ENCODE measurements around the gene TIGD3. TPM values are rescaled to one million over a fixed set of nuclear protein-coding genes. Genes with fewer than 3 reads are reported as not detected.

The TIGD3 gene
- polyA plus RNA-seq, 3 donors, result 0.53 to 0.83 (median 0.56) TPM

- DNase-seq (ENCODE audit: extremely low read depth in 1 of 11, low read depth in 9 of 11, low spot score in 4 of 11), result no peak
Measured at GRCh38 chr11:65356394-65356972, 1.9 kb downstream of the TIGD3 start.

- no peak for DNase-seq (ENCODE audit: extremely low read depth in 1 of 11, low read depth in 9 of 11, low spot score in 4 of 11)
Measured at GRCh38 chr11:65357856-65358356, 3.4 kb downstream of the TIGD3 start.

- DNase-seq (ENCODE audit: extremely low read depth in 1 of 11, low read depth in 9 of 11, low spot score in 4 of 11), result no peak
Measured at GRCh38 chr11:65362320-65362931, 7.9 kb downstream of the TIGD3 start.

- DNase-seq (ENCODE audit: extremely low read depth in 1 of 11, low read depth in 9 of 11, low spot score in 4 of 11), result no peak
Measured at GRCh38 chr11:65362966-65363365, 8.4 kb downstream of the TIGD3 start.

GRCh38 chr11:65363770-65364169, 9.2 kb downstream of the TIGD3 start:
- no peak for DNase-seq (ENCODE audit: extremely low read depth in 1 of 11, low read depth in 9 of 11, low spot score in 4 of 11)

- peak in 5 of 11 donors; percentile 58 to 77 (median 71) for DNase-seq (ENCODE audit: extremely low read depth in 1 of 11, low read depth in 9 of 11, low spot score in 4 of 11)
Measured at GRCh38 chr11:65366340-65366773, 11.8 kb downstream of the TIGD3 start.

- DNase-seq (ENCODE audit: extremely low read depth in 1 of 11, low read depth in 9 of 11, low spot score in 4 of 11), result no peak
Measured at GRCh38 chr11:65370659-65371049, 16.1 kb downstream of the TIGD3 start.

- no peak for DNase-seq (ENCODE audit: extremely low read depth in 1 of 11, low read depth in 9 of 11, low spot score in 4 of 11)
Measured at GRCh38 chr11:65373839-65374580, 19.5 kb downstream of the TIGD3 start.

GRCh38 chr11:65375012-65375411, 20.5 kb downstream of the TIGD3 start:
- no peak for DNase-seq (ENCODE audit: extremely low read depth in 1 of 11, low read depth in 9 of 11, low spot score in 4 of 11)

- DNase-seq (ENCODE audit: extremely low read depth in 1 of 11, low read depth in 9 of 11, low spot score in 4 of 11), result no peak
Measured at GRCh38 chr11:65376138-65376713, 21.7 kb downstream of the TIGD3 start.

- DNase-seq (ENCODE audit: extremely low read depth in 1 of 11, low read depth in 9 of 11, low spot score in 4 of 11), result no peak
Measured at GRCh38 chr11:65377036-65377435, 22.5 kb downstream of the TIGD3 start.

GRCh38 chr11:65377777-65378176, 23.2 kb downstream of the TIGD3 start:
- no peak for DNase-seq (ENCODE audit: extremely low read depth in 1 of 11, low read depth in 9 of 11, low spot score in 4 of 11)

GRCh38 chr11:65378208-65378927, 23.8 kb downstream of the TIGD3 start:
- no peak for DNase-seq (ENCODE audit: extremely low read depth in 1 of 11, low read depth in 9 of 11, low spot score in 4 of 11)

GRCh38 chr11:65378928-65379638, 24.5 kb downstream of the TIGD3 start:
- no peak for DNase-seq (ENCODE audit: extremely low read depth in 1 of 11, low read depth in 9 of 11, low spot score in 4 of 11)

- DNase-seq (ENCODE audit: extremely low read depth in 1 of 11, low read depth in 9 of 11, low spot score in 4 of 11), result no peak
Measured at GRCh38 chr11:65379698-65380459, 25.3 kb downstream of the TIGD3 start.

GRCh38 chr11:65380460-65381119, 26.0 kb downstream of the TIGD3 start:
- no peak for DNase-seq (ENCODE audit: extremely low read depth in 1 of 11, low read depth in 9 of 11, low spot score in 4 of 11)

- DNase-seq (ENCODE audit: extremely low read depth in 1 of 11, low read depth in 9 of 11, low spot score in 4 of 11), result peak in 2 of 11 donors; percentile 56 to 61
Measured at GRCh38 chr11:65381716-65382032, 27.1 kb downstream of the TIGD3 start.

All from renal cortex interstitium (tissue), 11 donors.